ENCODE data around the gene HDAC7. TPM values are rescaled to one million over a fixed set of nuclear protein-coding genes. Genes with fewer than 3 reads are reported as not detected.

The HDAC7 gene
- total and polyA plus RNA-seq, 12 donors = 9.1 to 184 (median 147) TPM

- TF ChIP-seq CTCF (IDR thresholded peaks at IDR 0.05) (no peak), POLR2A (IDR thresholded peaks at IDR 0.05) (no peak)
- DNase-seq = no peak
- Histone ChIP-seq H3K4me3 (no peak overlapping the region), H3K9me3 (replicated peaks in 1 of 3) (no peaks in the 10 kb centered on the region), H3K36me3 (replicated peaks in 1 of 2) (peaks cover 0 to 33% of the 10 kb centered on the region in 2 donors), H3K27ac (peak overlapping the region in 3 of 5 donors; percentile 36 to 73 (median 51)), H3K4me1 (replicated peaks in 1 of 2) (peaks cover 32 to 50% of the 10 kb centered on the region in 2 donors), H3K27me3 (no peaks in the 10 kb centered on the region)
- intact Hi-C loops (cut with DNase I) = loop anchor here (5.0 kb wide), 2 partner anchors 38 to 52 kb away; no protein-coding TSS in a partner anchor
- WGBS, 4 donors = 52 to 60% (median 58%) methylated on average over 7 to 11 of the region's 11 CpGs
These were observed 39.7 kb downstream of the HDAC7 start for GRCh38 chr12:47779943-47780504.

GRCh38 chr12:47779301-47779942 is 40.3 kb downstream of the HDAC7 start:
- intact Hi-C loops (cut with DNase I) = loop anchor here in 1 of 2 donors (5.0 kb wide), 1 partner anchor 37 kb away; no protein-coding TSS in a partner anchor
- no peak overlapping the region for H3K4me3 ChIP-seq
- no peaks in the 10 kb centered on the region for H3K9me3 ChIP-seq (replicated peaks in 1 of 3)
- peak; percentile 86 to 97 (median 90) for DNase-seq
- H3K27me3 ChIP-seq = no peaks in the 10 kb centered on the region
- 16 to 30% (median 28%) methylated on average over 10 to 19 of the region's 19 CpGs for WGBS, 4 donors
- TF ChIP-seq CTCF (IDR thresholded peaks at IDR 0.05) = peak; percentile 95 to 98 (median 97)
- peak in 1 of 2 donors; percentile 1 for TF ChIP-seq POLR2A (IDR thresholded peaks at IDR 0.05)
- peaks cover 0 to 27% of the 10 kb centered on the region in 2 donors for H3K36me3 ChIP-seq (replicated peaks in 1 of 2)
- H3K4me1 ChIP-seq (replicated peaks in 1 of 2) = peaks cover 35 to 56% of the 10 kb centered on the region in 2 donors
- H3K27ac ChIP-seq = peak overlapping the region in 2 of 5 donors; percentile 51 to 73

- H3K9me3 ChIP-seq (replicated peaks in 1 of 3) = no peaks in the 10 kb centered on the region
- H3K27ac ChIP-seq = no peak overlapping the region
- no peaks in the 10 kb centered on the region for H3K27me3 ChIP-seq
- TF ChIP-seq CTCF (IDR thresholded peaks at IDR 0.05) (no peak), POLR2A (IDR thresholded peaks at IDR 0.05) (no peak)
- intact Hi-C loops (cut with DNase I) = loop anchor here in 1 of 2 donors (5.0 kb wide), 1 partner anchor 37 kb away; no protein-coding TSS in a partner anchor
- WGBS, 4 donors = 48 to 59% (median 56%) methylated on average over 13 to 14 of the region's 14 CpGs
- peaks cover 41 to 61% of the 10 kb centered on the region in 2 donors for H3K4me1 ChIP-seq (replicated peaks in 1 of 2)
- peaks cover 0 to 22% of the 10 kb centered on the region in 2 donors for H3K36me3 ChIP-seq (replicated peaks in 1 of 2)
- peak in 1 of 7 donors; percentile 75 for DNase-seq
- no peak overlapping the region for H3K4me3 ChIP-seq
These were observed 40.8 kb downstream of the HDAC7 start for GRCh38 chr12:47778881-47779280.

GRCh38 chr12:47777741-47778558 is 41.8 kb downstream of the HDAC7 start:
- no peak for DNase-seq

More at GRCh38 chr12:47777741-47778558, 41.8 kb downstream of the HDAC7 start:
- H3K36me3 ChIP-seq (replicated peaks in 1 of 2) = peaks cover 0 to 12% of the 10 kb centered on the region in 2 donors
- H3K4me3 ChIP-seq = no peak overlapping the region
- H3K9me3 ChIP-seq (replicated peaks in 1 of 3) = no peaks in the 10 kb centered on the region
- 71 to 81% (median 76%) methylated on average over 6 to 9 of the region's 9 CpGs for WGBS, 4 donors
- intact Hi-C loops (cut with DNase I) = loop anchor here in 1 of 2 donors (5.0 kb wide), 1 partner anchor 36 kb away; no protein-coding TSS in a partner anchor
- TF ChIP-seq POLR2A (IDR thresholded peaks at IDR 0.05) (no peak), CTCF (IDR thresholded peaks at IDR 0.05) (no peak)
- H3K27ac ChIP-seq = peak overlapping the region in 4 of 5 donors; percentile 24 to 83 (median 66)
- peaks cover 42 to 63% of the 10 kb centered on the region in 2 donors for H3K4me1 ChIP-seq (replicated peaks in 1 of 2)
- no peaks in the 10 kb centered on the region for H3K27me3 ChIP-seq

Data from adrenal gland (tissue), 12 donors.